GM20431 (cell line): ENCODE results near the gene TRPT1.

ENCODE experiments used
- in situ Hi-C: fragments of 300-500 bp; cut with MseI, MboI; formaldehyde crosslinking; loops from one replicate; pipeline ENCODE4 v1.15.0; 2020; ENCODE audit warnings: low sequenced_read_pairs; ENCODE audit not compliant: unreplicated experiment

TRPT1 gene

GRCh38 chr11:64245797-64246620, 20.0 kb upstream of the TRPT1 start:
- in situ Hi-C loops = no loop called here

GRCh38 chr11:64245401-64245796, 19.4 kb upstream of the TRPT1 start:
- in situ Hi-C loops = no loop called here

GRCh38 chr11:64244966-64245365, 19.0 kb upstream of the TRPT1 start:
- in situ Hi-C loops = no loop called here

- in situ Hi-C loops = no loop called here
Measured at GRCh38 chr11:64244107-64244506, 18.1 kb upstream of the TRPT1 start.

GRCh38 chr11:64243236-64243854, 17.4 kb upstream of the TRPT1 start:
- in situ Hi-C loops = no loop called here

GRCh38 chr11:64241491-64242374, 15.7 kb upstream of the TRPT1 start:
- in situ Hi-C loops = no loop called here

- in situ Hi-C loops = no loop called here
Measured at GRCh38 chr11:64241241-64241490, 15.2 kb upstream of the TRPT1 start.

GRCh38 chr11:64240435-64241240, 14.7 kb upstream of the TRPT1 start, which contains the start of gene FKBP2:
Gene FKBP2, plus strand, starts transcription at chr11:64241095. Its CDS starts 1,293 bp downstream, at chr11:64242388.
- in situ Hi-C loops = no loop called here

GRCh38 chr11:64239662-64240434, 13.9 kb upstream of the TRPT1 start:
- in situ Hi-C loops = no loop called here

GRCh38 chr11:64238999-64239398, 13.0 kb upstream of the TRPT1 start:
- in situ Hi-C loops = no loop called here

GRCh38 chr11:64238076-64238475, 12.1 kb upstream of the TRPT1 start:
- in situ Hi-C loops = no loop called here

GRCh38 chr11:64237484-64237951, 11.5 kb upstream of the TRPT1 start:
- in situ Hi-C loops = no loop called here

GRCh38 chr11:64235437-64236161, 9.6 kb upstream of the TRPT1 start:
- in situ Hi-C loops = no loop called here

- in situ Hi-C loops = no loop called here
Measured at GRCh38 chr11:64234647-64235379, 8.8 kb upstream of the TRPT1 start.

- in situ Hi-C loops = no loop called here
Measured at GRCh38 chr11:64233913-64234586, 8.1 kb upstream of the TRPT1 start, which contains the start of gene VEGFB. Gene VEGFB, plus strand, starts transcription at chr11:64234584. Its CDS starts 250 bp downstream, at chr11:64234834.

- in situ Hi-C loops = no loop called here
Measured at GRCh38 chr11:64232967-64233315, 7.0 kb upstream of the TRPT1 start.

GRCh38 chr11:64232182-64232966, 6.4 kb upstream of the TRPT1 start:
- in situ Hi-C loops = no loop called here
